ENCODE results near the gene PHF11. TPM values are rescaled to one million over a fixed set of nuclear protein-coding genes. Genes with fewer than 3 reads are reported as not detected.

PHF11 gene
- total and polyA plus RNA-seq, 2 experiments from 2014 or later: 7.4 to 13.5 TPM

DNA sequence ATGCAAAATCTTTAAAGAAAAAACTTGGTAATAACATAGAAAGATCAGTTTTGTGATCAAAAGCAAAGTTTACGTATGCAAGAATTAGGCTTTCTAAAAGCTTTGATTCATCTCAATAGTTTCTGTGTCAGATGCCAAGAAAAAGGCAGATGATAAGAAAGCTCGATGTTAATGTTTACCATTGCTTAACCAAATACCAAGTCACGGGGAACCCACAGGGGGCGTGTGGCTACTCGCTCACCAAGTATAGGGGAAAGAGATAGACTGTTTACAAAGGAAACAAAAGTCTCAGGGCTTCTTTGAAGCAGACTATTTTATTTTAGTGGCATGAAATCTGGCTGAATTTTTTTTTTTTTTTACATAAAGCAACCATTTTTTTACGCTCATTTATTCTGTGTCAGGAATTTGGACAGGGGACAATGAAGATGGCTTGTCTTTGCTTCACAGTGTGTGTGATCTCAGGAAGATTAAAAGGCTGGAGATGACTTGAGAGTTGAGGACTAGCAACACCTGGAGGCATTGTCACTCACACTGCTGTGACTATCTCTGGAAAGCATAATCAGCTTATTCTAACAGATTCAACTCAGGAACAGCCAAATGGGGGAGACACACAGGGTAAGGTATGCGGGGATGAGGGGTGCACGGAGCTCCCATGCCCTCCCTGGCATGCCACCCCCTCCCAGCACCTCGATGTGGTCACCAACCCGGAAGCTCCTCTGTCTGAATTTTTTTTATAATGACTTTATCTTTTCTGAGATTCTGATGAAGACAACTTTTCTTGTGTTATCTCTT is 64.7 kb downstream of the PHF11 start:
- Histone ChIP-seq H3K9me2 (ENCODE audit: insufficient read depth) (no peaks in the 10 kb centered on the region), H3K4me1 (ENCODE audit: insufficient read depth) (no peaks in the 10 kb centered on the region), H3K79me2 (replicated peaks; ENCODE audit: insufficient read depth) (no peaks in the 10 kb centered on the region), H3K4me2 (no peak overlapping the region), H3K27me3 (ENCODE audit: insufficient read depth) (no peaks in the 10 kb centered on the region), H3K4me3 (no peak overlapping the region), H2AFZ (no peak overlapping the region), H3K36me3 (ENCODE audit: insufficient read depth) (peaks cover 16% of the 10 kb centered on the region), H3K27ac (ENCODE audit: low read depth) (no peak overlapping the region), H4K20me1 (replicated peaks; ENCODE audit: insufficient read depth) (0 out of 2 replicates have a peak, but pooled peaks cover 3% of the 10 kb centered on the region), H3F3A (replicated peaks; ENCODE audit: low read depth) (no peaks in the 10 kb centered on the region)
- Mint-ChIP-seq H3K27me3 (ENCODE audit: insufficient read depth, low read depth, poor library complexity) (no peaks in the 10 kb centered on the region), H3K4me3 (no peak overlapping the region), H3K4me1 (no peaks in the 10 kb centered on the region), H3K27ac (no peak overlapping the region), H3K36me3 (ENCODE audit: low read depth) (peaks cover 58% of the 10 kb centered on the region), H3K9me3 (peaks cover 4% of the 10 kb centered on the region; the same call in 2 of the 3 replicates)
- DNase-seq (ENCODE audit: low spot score): peak; percentile 52
- ATAC-seq: peak; percentile 69
- TF ChIP-seq CREB1 (CRISPR knock-in tag; IDR thresholded peaks at IDR 0.05; ENCODE audit: low read depth): no peak
- TF ChIP-seq, protein P1, sequence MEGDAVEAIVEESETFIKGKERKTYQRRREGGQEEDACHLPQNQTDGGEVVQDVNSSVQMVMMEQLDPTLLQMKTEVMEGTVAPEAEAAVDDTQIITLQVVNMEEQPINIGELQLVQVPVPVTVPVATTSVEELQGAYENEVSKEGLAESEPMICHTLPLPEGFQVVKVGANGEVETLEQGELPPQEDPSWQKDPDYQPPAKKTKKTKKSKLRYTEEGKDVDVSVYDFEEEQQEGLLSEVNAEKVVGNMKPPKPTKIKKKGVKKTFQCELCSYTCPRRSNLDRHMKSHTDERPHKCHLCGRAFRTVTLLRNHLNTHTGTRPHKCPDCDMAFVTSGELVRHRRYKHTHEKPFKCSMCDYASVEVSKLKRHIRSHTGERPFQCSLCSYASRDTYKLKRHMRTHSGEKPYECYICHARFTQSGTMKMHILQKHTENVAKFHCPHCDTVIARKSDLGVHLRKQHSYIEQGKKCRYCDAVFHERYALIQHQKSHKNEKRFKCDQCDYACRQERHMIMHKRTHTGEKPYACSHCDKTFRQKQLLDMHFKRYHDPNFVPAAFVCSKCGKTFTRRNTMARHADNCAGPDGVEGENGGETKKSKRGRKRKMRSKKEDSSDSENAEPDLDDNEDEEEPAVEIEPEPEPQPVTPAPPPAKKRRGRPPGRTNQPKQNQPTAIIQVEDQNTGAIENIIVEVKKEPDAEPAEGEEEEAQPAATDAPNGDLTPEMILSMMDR (conservative IDR thresholded peaks at IDR 0.05; ENCODE audit: low read depth in 2 of 2): peak; percentile 37 to 54

GRCh38 chr13:49561062-49561410 is 65.3 kb downstream of the PHF11 start:
- H3F3A ChIP-seq (replicated peaks; ENCODE audit: low read depth): no peaks in the 10 kb centered on the region
- ATAC-seq (no peak), DNase-seq (ENCODE audit: low spot score) (no peak)
- H3K4me1 ChIP-seq (ENCODE audit: insufficient read depth): no peaks in the 10 kb centered on the region
- Mint-ChIP-seq H3K36me3 (ENCODE audit: low read depth) (peaks cover 64% of the 10 kb centered on the region), H3K4me1 (no peaks in the 10 kb centered on the region), H3K4me3 (no peak overlapping the region), H3K27ac (no peak overlapping the region), H3K9me3 (peaks cover 4% of the 10 kb centered on the region; the same call in 2 of the 3 replicates), H3K27me3 (ENCODE audit: insufficient read depth, low read depth, poor library complexity) (no peaks in the 10 kb centered on the region)
- no peak overlapping the region for H3K4me3 ChIP-seq
- no peaks in the 10 kb centered on the region for H3K79me2 ChIP-seq (replicated peaks; ENCODE audit: insufficient read depth)
- H4K20me1 ChIP-seq (replicated peaks; ENCODE audit: insufficient read depth): 0 out of 2 replicates have a peak, but pooled peaks cover 3% of the 10 kb centered on the region
- H3K9me2 ChIP-seq (ENCODE audit: insufficient read depth): no peaks in the 10 kb centered on the region
- no peak overlapping the region for H3K27ac ChIP-seq (ENCODE audit: low read depth)
- H3K36me3 ChIP-seq (ENCODE audit: insufficient read depth): peaks cover 16% of the 10 kb centered on the region
- no peaks in the 10 kb centered on the region for H3K27me3 ChIP-seq (ENCODE audit: insufficient read depth)
- no peak overlapping the region for H2AFZ ChIP-seq
- no peak overlapping the region for H3K4me2 ChIP-seq
- TF ChIP-seq CREB1 (CRISPR knock-in tag; IDR thresholded peaks at IDR 0.05; ENCODE audit: low read depth): no peak
- TF ChIP-seq STAT1 (IDR thresholded peaks at IDR 0.05; ENCODE audit: unreplicated experiment): no peak
- TF ChIP-seq, protein P1 (conservative IDR thresholded peaks at IDR 0.05; ENCODE audit: low read depth in 2 of 2): no peak
- TF ChIP-seq NANOG (IDR thresholded peaks at IDR 0.05; ENCODE audit: borderline replicate concordance): no peak
- no peak for TF ChIP-seq POLR2AphosphoS5 (IDR thresholded peaks at IDR 0.05; ENCODE audit: low read depth)
- no peak for TF ChIP-seq EZH2 (IDR thresholded peaks at IDR 0.05; ENCODE audit: low read depth, unreplicated experiment)
- TF ChIP-seq, protein P2, sequence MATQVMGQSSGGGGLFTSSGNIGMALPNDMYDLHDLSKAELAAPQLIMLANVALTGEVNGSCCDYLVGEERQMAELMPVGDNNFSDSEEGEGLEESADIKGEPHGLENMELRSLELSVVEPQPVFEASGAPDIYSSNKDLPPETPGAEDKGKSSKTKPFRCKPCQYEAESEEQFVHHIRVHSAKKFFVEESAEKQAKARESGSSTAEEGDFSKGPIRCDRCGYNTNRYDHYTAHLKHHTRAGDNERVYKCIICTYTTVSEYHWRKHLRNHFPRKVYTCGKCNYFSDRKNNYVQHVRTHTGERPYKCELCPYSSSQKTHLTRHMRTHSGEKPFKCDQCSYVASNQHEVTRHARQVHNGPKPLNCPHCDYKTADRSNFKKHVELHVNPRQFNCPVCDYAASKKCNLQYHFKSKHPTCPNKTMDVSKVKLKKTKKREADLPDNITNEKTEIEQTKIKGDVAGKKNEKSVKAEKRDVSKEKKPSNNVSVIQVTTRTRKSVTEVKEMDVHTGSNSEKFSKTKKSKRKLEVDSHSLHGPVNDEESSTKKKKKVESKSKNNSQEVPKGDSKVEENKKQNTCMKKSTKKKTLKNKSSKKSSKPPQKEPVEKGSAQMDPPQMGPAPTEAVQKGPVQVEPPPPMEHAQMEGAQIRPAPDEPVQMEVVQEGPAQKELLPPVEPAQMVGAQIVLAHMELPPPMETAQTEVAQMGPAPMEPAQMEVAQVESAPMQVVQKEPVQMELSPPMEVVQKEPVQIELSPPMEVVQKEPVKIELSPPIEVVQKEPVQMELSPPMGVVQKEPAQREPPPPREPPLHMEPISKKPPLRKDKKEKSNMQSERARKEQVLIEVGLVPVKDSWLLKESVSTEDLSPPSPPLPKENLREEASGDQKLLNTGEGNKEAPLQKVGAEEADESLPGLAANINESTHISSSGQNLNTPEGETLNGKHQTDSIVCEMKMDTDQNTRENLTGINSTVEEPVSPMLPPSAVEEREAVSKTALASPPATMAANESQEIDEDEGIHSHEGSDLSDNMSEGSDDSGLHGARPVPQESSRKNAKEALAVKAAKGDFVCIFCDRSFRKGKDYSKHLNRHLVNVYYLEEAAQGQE (IDR thresholded peaks at IDR 0.05; ENCODE audit: unreplicated experiment): no peak
- no peak for TF ChIP-seq ZNF331 (CRISPR knock-in tag; IDR thresholded peaks at IDR 0.05; ENCODE audit: low read depth)
- TF ChIP-seq EZH2phosphoT487 (IDR thresholded peaks at IDR 0.05; ENCODE audit: unreplicated experiment): no peak
- TF ChIP-seq, protein P3, sequence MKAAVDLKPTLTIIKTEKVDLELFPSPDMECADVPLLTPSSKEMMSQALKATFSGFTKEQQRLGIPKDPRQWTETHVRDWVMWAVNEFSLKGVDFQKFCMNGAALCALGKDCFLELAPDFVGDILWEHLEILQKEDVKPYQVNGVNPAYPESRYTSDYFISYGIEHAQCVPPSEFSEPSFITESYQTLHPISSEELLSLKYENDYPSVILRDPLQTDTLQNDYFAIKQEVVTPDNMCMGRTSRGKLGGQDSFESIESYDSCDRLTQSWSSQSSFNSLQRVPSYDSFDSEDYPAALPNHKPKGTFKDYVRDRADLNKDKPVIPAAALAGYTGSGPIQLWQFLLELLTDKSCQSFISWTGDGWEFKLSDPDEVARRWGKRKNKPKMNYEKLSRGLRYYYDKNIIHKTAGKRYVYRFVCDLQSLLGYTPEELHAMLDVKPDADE (IDR thresholded peaks at IDR 0.05): no peak

All from GM23338 (cell line).